ENCODE data around the gene CDK14.

The CDK14 gene

GRCh38 chr7:90972906-90973550, 376.9 kb downstream of the CDK14 start:
- no peak for DNase-seq

GRCh38 chr7:90977056-90977455, 380.9 kb downstream of the CDK14 start:
- DNase-seq = no peak

GRCh38 chr7:90980545-90980944, 384.4 kb downstream of the CDK14 start:
- no peak for DNase-seq

GRCh38 chr7:90982228-90982627, 386.1 kb downstream of the CDK14 start:
- no peak for DNase-seq

GRCh38 chr7:90984692-90985091, 388.6 kb downstream of the CDK14 start:
- DNase-seq = no peak

GRCh38 chr7:90988516-90988915, 392.4 kb downstream of the CDK14 start:
- no peak for DNase-seq

GRCh38 chr7:90988996-90989765, 393.1 kb downstream of the CDK14 start:
- no peak for DNase-seq

- no peak for DNase-seq
Measured at GRCh38 chr7:90994121-90994520, 398.0 kb downstream of the CDK14 start.

- DNase-seq = no peak
Measured at GRCh38 chr7:90994601-90995000, 398.5 kb downstream of the CDK14 start.

- DNase-seq = no peak
Measured at GRCh38 chr7:90995996-90996395, 399.9 kb downstream of the CDK14 start.

GRCh38 chr7:90999989-91000979, 404.2 kb downstream of the CDK14 start:
- no peak for DNase-seq

GRCh38 chr7:91005024-91005423, 408.9 kb downstream of the CDK14 start:
- DNase-seq = no peak

GRCh38 chr7:91005841-91006240, 409.7 kb downstream of the CDK14 start:
- no peak for DNase-seq

GRCh38 chr7:91007371-91007770, 411.2 kb downstream of the CDK14 start:
- DNase-seq = no peak

- DNase-seq = no peak
Measured at GRCh38 chr7:91013078-91013477, 417.0 kb downstream of the CDK14 start.

- no peak for DNase-seq
Measured at GRCh38 chr7:91019686-91020385, 423.7 kb downstream of the CDK14 start.

- DNase-seq = no peak
Measured at GRCh38 chr7:91020636-91021385, 424.7 kb downstream of the CDK14 start.

- DNase-seq = no peak
Measured at GRCh38 chr7:91021956-91022355, 425.8 kb downstream of the CDK14 start.

- DNase-seq = no peak
Measured at GRCh38 chr7:91025906-91026390, 429.8 kb downstream of the CDK14 start.

- no peak for DNase-seq
Measured at GRCh38 chr7:91029688-91030087, 433.6 kb downstream of the CDK14 start.

- no peak for DNase-seq
Measured at GRCh38 chr7:91030680-91031380, 434.7 kb downstream of the CDK14 start.

All from activated CD4-positive, alpha-beta T cell treated with anti-CD3 and anti-CD28 coated beads, Interleukin-2, Interleukin-6, amounts not matched to agents 100 ng/mL and 50 ng/mL, durations not matched to agents 16 hours and 8 hours (primary cell).